Endodermal cell (in vitro differentiated cells): ENCODE measurements around the gene PAH. TPM values are rescaled to one million over a fixed set of nuclear protein-coding genes. Genes with fewer than 3 reads are reported as not detected.

ENCODE experiments used
- DNase-seq: peaks from one replicate; pipeline ENCODE4 v3.0.0-alpha.2; 2017
- H3K27ac ChIP-seq: 2 replicates; pipeline ENCODE4 v1.5.1; 2013; ENCODE audit warnings: mild to moderate bottlenecking, low read depth, low read length, moderate library complexity
- H3K27me3 ChIP-seq: 2 replicates; pipeline ENCODE4 v1.6.1; 2013; ENCODE audit warnings: mild to moderate bottlenecking, low read length, moderate library complexity; ENCODE audit not compliant: insufficient read depth, control insufficient read depth, poor library complexity, severe bottlenecking
- H3K36me3 ChIP-seq: 2 replicates; pipeline ENCODE4 v1.7.0; 2013; ENCODE audit warnings: mild to moderate bottlenecking, low read length, moderate library complexity; ENCODE audit not compliant: control insufficient read depth, insufficient read depth
- H3K4me1 ChIP-seq: one replicate; pipeline ENCODE4 v1.7.0; 2013; ENCODE audit warnings: low read length; ENCODE audit not compliant: control insufficient read depth, insufficient read depth
- H3K4me3 ChIP-seq: 2 replicates; pipeline ENCODE4 v1.5.1; 2013; ENCODE audit warnings: mild to moderate bottlenecking, low read length, moderate library complexity
- H3K9ac ChIP-seq: 2 replicates; pipeline ENCODE4 v1.6.1; 2013; ENCODE audit warnings: mild to moderate bottlenecking, low read length, moderate library complexity; ENCODE audit not compliant: poor library complexity, severe bottlenecking; ENCODE audit errors: extremely low read depth
- H3K9me3 ChIP-seq: 2 replicates; pipeline ENCODE4 v1.6.1; 2013; ENCODE audit warnings: mild to moderate bottlenecking, low read length, moderate library complexity; ENCODE audit not compliant: control insufficient read depth
- H3K27ac Mint-ChIP-seq: 2 replicates; pipeline ENCODE4 v1.8.0; 2020; ENCODE audit warnings: mixed read lengths
- H3K27me3 Mint-ChIP-seq: 2 replicates; pipeline ENCODE4 v1.8.0; 2021; ENCODE audit warnings: mild to moderate bottlenecking, mixed read lengths; ENCODE audit not compliant: insufficient read depth
- H3K36me3 Mint-ChIP-seq: 2 replicates; pipeline ENCODE4 v1.8.0; 2020; ENCODE audit warnings: low read depth, mixed read lengths
- H3K4me1 Mint-ChIP-seq: 2 replicates; pipeline ENCODE4 v1.8.0; 2020; ENCODE audit warnings: mixed read lengths
- H3K4me3 Mint-ChIP-seq: 2 replicates; pipeline ENCODE4 v1.8.0; 2020; ENCODE audit warnings: mild to moderate bottlenecking, moderate library complexity, mixed read lengths
- H3K9me3 Mint-ChIP-seq: 2 replicates; pipeline ENCODE4 v1.8.0; 2020; ENCODE audit warnings: mild to moderate bottlenecking, mixed read lengths
- WGBS, 2 experiments: methylation state at CpG; one replicate each; pipeline versions ENCODE4 v1.1.5 to v1.1.7; 2013; ENCODE audit warnings: missing lambda C conversion rate in 2 of 2, mixed read lengths in 1 of 2; ENCODE audit not compliant: insufficient coverage in 1 of 2, insufficient read length in 1 of 2; 5-methylcytosine and 5-hydroxymethylcytosine counted together
- total RNA-seq, 2 donors: library from RNA; stranded (reverse); fragmentation: NEBNext Ultra II Directional in 1 of 2; extraction: Animal tissue kit (Norgen Biotek cat#: 25700) in 1 of 2; gene quantifications; 2 replicates in 1 of 2; 3 replicates in 1 of 2; pipeline ENCODE4 v1.2.1, GENCODE V29; 2021
- TF ChIP-seq, protein P1 (sequence below): fragments of 200-600 bp; sonication (generic); conservative IDR thresholded peaks from 2 replicates; pipeline ENCODE4 v1.5.0; 2021; ENCODE audit warnings: antibody characterized with exemption, mild to moderate bottlenecking

PAH gene
- total RNA-seq, 2 donors from 2014 or later: 1.5 to 1.9 TPM

DNA sequence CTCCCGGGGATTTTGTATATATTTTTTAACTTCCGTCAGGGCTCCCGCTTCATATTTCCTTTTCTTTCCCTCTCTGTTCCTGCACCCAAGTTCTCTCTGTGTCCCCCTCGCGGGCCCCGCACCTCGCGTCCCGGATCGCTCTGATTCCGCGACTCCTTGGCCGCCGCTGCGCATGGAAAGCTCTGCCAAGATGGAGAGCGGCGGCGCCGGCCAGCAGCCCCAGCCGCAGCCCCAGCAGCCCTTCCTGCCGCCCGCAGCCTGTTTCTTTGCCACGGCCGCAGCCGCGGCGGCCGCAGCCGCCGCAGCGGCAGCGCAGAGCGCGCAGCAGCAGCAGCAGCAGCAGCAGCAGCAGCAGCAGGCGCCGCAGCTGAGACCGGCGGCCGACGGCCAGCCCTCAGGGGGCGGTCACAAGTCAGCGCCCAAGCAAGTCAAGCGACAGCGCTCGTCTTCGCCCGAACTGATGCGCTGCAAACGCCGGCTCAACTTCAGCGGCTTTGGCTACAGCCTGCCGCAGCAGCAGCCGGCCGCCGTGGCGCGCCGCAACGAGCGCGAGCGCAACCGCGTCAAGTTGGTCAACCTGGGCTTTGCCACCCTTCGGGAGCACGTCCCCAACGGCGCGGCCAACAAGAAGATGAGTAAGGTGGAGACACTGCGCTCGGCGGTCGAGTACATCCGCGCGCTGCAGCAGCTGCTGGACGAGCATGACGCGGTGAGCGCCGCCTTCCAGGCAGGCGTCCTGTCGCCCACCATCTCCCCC, 41.2 kb upstream of the PAH start:
- H3K4me1 Mint-ChIP-seq: peaks cover 17% of the 10 kb centered on the region
- H3K27ac ChIP-seq: no peak overlapping the region
- no peak overlapping the region for H3K27ac Mint-ChIP-seq
- TF ChIP-seq, protein P1, sequence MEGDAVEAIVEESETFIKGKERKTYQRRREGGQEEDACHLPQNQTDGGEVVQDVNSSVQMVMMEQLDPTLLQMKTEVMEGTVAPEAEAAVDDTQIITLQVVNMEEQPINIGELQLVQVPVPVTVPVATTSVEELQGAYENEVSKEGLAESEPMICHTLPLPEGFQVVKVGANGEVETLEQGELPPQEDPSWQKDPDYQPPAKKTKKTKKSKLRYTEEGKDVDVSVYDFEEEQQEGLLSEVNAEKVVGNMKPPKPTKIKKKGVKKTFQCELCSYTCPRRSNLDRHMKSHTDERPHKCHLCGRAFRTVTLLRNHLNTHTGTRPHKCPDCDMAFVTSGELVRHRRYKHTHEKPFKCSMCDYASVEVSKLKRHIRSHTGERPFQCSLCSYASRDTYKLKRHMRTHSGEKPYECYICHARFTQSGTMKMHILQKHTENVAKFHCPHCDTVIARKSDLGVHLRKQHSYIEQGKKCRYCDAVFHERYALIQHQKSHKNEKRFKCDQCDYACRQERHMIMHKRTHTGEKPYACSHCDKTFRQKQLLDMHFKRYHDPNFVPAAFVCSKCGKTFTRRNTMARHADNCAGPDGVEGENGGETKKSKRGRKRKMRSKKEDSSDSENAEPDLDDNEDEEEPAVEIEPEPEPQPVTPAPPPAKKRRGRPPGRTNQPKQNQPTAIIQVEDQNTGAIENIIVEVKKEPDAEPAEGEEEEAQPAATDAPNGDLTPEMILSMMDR: peak; percentile 33
- peaks cover 3% of the 10 kb centered on the region for H3K4me1 ChIP-seq
- H3K27me3 ChIP-seq: peaks cover 100% of the 10 kb centered on the region
- no peaks in the 10 kb centered on the region for H3K36me3 ChIP-seq
- H3K36me3 Mint-ChIP-seq: no peaks in the 10 kb centered on the region
- peak; percentile 93 for DNase-seq
- H3K4me3 ChIP-seq: peak overlapping the region; percentile 75
- H3K9me3 Mint-ChIP-seq: peaks cover 2% of the 10 kb centered on the region
- H3K27me3 Mint-ChIP-seq: peaks cover 99% of the 10 kb centered on the region
- no peak overlapping the region for H3K9ac ChIP-seq
- peak overlapping the region; percentile 53 for H3K4me3 Mint-ChIP-seq
- peaks cover 2% of the 10 kb centered on the region for H3K9me3 ChIP-seq
- 0% methylated on average over 33 to 83 of the region's 83 CpGs for WGBS, 2 experiments

DNA sequence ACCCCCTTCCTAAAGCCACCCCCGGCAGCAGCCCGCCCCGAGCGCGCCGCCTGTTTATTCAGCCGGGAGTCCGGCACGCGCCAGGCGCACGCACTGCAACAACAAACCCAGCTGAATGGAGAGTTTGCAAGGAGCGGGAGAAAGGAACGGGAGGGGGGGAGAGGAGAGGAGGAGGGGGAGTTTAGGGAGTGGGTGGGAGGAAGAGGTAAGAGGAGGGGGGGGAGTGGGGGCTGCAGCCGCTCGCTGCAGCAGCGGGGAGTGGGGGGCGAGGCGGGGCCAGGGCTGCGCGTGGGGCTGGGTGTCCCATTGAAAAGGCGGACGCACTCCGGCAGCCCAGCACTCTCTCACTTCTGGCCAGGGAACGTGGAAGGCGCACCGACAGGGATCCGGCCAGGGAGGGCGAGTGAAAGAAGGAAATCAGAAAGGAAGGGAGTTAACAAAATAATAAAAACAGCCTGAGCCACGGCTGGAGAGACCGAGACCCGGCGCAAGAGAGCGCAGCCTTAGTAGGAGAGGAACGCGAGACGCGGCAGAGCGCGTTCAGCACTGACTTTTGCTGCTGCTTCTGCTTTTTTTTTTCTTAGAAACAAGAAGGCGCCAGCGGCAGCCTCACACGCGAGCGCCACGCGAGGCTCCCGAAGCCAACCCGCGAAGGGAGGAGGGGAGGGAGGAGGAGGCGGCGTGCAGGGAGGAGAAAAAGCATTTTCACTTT, 40.5 kb upstream of the PAH start, which contains the start of gene ASCL1:
Gene ASCL1 (plus strand): TSS at position 336 of the 712 bp plus-strand sequence. CDS start 571 bp downstream, outside the sequence.
- Mint-ChIP-seq H3K4me3 (peak within 1 kb of the TSS; percentile 53), H3K9me3 (no peaks in the 10 kb centered on the region), H3K36me3 (no peaks in the 10 kb centered on the region), H3K27me3 (peaks cover 99% of the 10 kb centered on the region), H3K4me1 (peaks cover 11% of the 10 kb centered on the region), H3K27ac (no peak within 1 kb of the TSS)
- peak; percentile 83 for DNase-seq
- peaks cover 3% of the 10 kb centered on the region for H3K4me1 ChIP-seq
- peak within 1 kb of the TSS; percentile 75 for H3K4me3 ChIP-seq
- TF ChIP-seq, protein P1: no peak
- 1 to 3% methylated on average over 13 to 48 of the region's 52 CpGs for WGBS, 2 experiments
- no peak within 1 kb of the TSS for H3K27ac ChIP-seq
- H3K9me3 ChIP-seq: no peaks in the 10 kb centered on the region
- H3K36me3 ChIP-seq: no peaks in the 10 kb centered on the region
- no peak within 1 kb of the TSS for H3K9ac ChIP-seq
- H3K27me3 ChIP-seq: peaks cover 100% of the 10 kb centered on the region

DNA sequence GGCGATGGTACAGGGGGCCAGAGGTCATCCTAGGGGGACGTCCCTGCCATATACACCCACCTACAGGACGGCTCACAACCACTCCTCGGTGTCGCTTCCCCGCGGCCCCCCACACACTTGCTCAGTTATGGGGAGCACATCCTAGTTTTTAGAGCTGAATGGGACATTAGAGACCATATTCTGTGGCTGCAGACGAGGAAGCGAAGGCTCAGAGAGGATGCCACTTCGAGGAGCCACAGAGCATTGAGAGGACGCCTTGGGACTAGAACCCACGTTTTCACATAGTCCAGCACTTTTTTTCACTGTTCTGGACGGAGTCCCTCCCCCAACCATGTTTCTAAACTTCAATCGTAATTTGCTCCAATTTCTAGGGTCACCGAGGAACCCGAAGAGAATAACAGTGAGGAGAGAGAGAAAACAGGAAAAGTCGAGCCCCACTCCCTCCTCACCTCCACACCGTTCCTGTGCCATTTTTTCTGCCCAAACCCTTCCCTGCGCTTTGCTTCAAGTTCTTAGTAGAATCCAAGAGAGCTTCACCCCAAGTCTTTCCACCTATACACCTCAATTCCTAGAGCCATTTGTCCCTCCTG, 39.8 kb upstream of the PAH start:
- TF ChIP-seq, protein P1: no peak
- H3K36me3 ChIP-seq: no peaks in the 10 kb centered on the region
- Mint-ChIP-seq H3K4me1 (peaks cover 9% of the 10 kb centered on the region), H3K9me3 (no peaks in the 10 kb centered on the region), H3K27me3 (peaks cover 99% of the 10 kb centered on the region), H3K27ac (no peak overlapping the region), H3K36me3 (no peaks in the 10 kb centered on the region), H3K4me3 (peak overlapping the region; percentile 53)
- DNase-seq: no peak
- peak overlapping the region; percentile 47 for H3K4me3 ChIP-seq
- H3K27ac ChIP-seq: no peak overlapping the region
- H3K9ac ChIP-seq: no peak overlapping the region
- H3K27me3 ChIP-seq: peaks cover 100% of the 10 kb centered on the region
- peaks cover 3% of the 10 kb centered on the region for H3K4me1 ChIP-seq
- 3 to 7% methylated on average over 8 to 17 of the region's 19 CpGs for WGBS, 2 experiments
- H3K9me3 ChIP-seq: no peaks in the 10 kb centered on the region
